HepG2 (cell line): ENCODE measurements around the gene LAMTOR2.

Source experiments
- EP300 ChIP-seq, 3 experiments: sonication (generic) in 1 of 3; formaldehyde crosslinking in 1 of 3; IDR thresholded peaks; 2 replicates each; pipeline versions ENCODE4 v1.5.1 to v1.6.1; 2011 to 2020; ENCODE audit warnings: low read depth in 2 of 3, low read length in 2 of 3, borderline replicate concordance in 1 of 3, improper control_type of control experiment in 1 of 3, mild to moderate bottlenecking in 1 of 3, missing genetic modification reagents in 1 of 3, moderate library complexity in 1 of 3
- HNF4G ChIP-seq, 2 experiments: sonication (generic) in 1 of 2; formaldehyde crosslinking in 1 of 2; IDR thresholded peaks; 2 replicates each; pipeline versions ENCODE4 v1.4.0 to v1.6.1; 2011 to 2020; ENCODE audit warnings: borderline replicate concordance in 2 of 2, low read depth in 2 of 2, mild to moderate bottlenecking in 2 of 2, low read length in 1 of 2, missing genetic modification reagents in 1 of 2, moderate library complexity in 1 of 2
- KLF11 ChIP-seq: IDR thresholded peaks from 2 replicates; pipeline ENCODE4 v1.6.1; 2016; ENCODE audit warnings: missing compliant biosample characterization
- POLR2A ChIP-seq, 2 experiments: IDR thresholded peaks; 2 replicates each; pipeline ENCODE4 v1.6.1; 2011; ENCODE audit warnings: low read depth in 2 of 2, low read length in 2 of 2, mild to moderate bottlenecking in 1 of 2, moderate library complexity in 1 of 2; ENCODE audit not compliant: insufficient read depth in 1 of 2
- ZNF44 ChIP-seq: sonication (generic); formaldehyde crosslinking; IDR thresholded peaks from 2 replicates; pipeline ENCODE4 v1.5.1; 2020; ENCODE audit warnings: mild to moderate bottlenecking, missing genetic modification reagents
- TF ChIP-seq, protein P1 (sequence below): sonication (generic); formaldehyde crosslinking; IDR thresholded peaks from 2 replicates; pipeline ENCODE4 v1.4.0; 2020; ENCODE audit warnings: missing genetic modification reagents, borderline replicate concordance

- TF ChIP-seq, protein P1, sequence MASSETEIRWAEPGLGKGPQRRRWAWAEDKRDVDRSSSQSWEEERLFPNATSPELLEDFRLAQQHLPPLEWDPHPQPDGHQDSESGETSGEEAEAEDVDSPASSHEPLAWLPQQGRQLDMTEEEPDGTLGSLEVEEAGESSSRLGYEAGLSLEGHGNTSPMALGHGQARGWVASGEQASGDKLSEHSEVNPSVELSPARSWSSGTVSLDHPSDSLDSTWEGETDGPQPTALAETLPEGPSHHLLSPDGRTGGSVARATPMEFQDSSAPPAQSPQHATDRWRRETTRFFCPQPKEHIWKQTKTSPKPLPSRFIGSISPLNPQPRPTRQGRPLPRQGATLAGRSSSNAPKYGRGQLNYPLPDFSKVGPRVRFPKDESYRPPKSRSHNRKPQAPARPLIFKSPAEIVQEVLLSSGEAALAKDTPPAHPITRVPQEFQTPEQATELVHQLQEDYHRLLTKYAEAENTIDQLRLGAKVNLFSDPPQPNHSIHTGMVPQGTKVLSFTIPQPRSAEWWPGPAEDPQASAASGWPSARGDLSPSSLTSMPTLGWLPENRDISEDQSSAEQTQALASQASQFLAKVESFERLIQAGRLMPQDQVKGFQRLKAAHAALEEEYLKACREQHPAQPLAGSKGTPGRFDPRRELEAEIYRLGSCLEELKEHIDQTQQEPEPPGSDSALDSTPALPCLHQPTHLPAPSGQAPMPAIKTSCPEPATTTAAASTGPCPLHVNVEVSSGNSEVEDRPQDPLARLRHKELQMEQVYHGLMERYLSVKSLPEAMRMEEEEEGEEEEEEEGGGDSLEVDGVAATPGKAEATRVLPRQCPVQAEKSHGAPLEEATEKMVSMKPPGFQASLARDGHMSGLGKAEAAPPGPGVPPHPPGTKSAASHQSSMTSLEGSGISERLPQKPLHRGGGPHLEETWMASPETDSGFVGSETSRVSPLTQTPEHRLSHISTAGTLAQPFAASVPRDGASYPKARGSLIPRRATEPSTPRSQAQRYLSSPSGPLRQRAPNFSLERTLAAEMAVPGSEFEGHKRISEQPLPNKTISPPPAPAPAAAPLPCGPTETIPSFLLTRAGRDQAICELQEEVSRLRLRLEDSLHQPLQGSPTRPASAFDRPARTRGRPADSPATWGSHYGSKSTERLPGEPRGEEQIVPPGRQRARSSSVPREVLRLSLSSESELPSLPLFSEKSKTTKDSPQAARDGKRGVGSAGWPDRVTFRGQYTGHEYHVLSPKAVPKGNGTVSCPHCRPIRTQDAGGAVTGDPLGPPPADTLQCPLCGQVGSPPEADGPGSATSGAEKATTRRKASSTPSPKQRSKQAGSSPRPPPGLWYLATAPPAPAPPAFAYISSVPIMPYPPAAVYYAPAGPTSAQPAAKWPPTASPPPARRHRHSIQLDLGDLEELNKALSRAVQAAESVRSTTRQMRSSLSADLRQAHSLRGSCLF (CRISPR knock-in tag), result no peak
- TF ChIP-seq HNF4G (IDR thresholded peaks at IDR 0.05; ENCODE audit: borderline replicate concordance, low read depth, low read length) (no peak), HNF4G (CRISPR knock-in tag; IDR thresholded peaks at IDR 0.05; ENCODE audit: borderline replicate concordance, low read depth) (no peak), KLF11 (no peak), POLR2A (IDR thresholded peaks at IDR 0.05; ENCODE audit: insufficient read depth in 1 of 2, low read depth in 2 of 2, low read length in 2 of 2) (no peak), EP300 (IDR thresholded peaks at IDR 0.05; ENCODE audit: low read depth in 2 of 2, low read length in 2 of 2) (no peak), EP300 (CRISPR knock-in tag; IDR thresholded peaks at IDR 0.05; ENCODE audit: borderline replicate concordance) (no peak), ZNF44 (CRISPR knock-in tag) (no peak)
Observed at GRCh38 chr1:156072251-156072650, 17.7 kb downstream of the LAMTOR2 start.
